ENCODE data around the gene NTMT1.

DNA sequence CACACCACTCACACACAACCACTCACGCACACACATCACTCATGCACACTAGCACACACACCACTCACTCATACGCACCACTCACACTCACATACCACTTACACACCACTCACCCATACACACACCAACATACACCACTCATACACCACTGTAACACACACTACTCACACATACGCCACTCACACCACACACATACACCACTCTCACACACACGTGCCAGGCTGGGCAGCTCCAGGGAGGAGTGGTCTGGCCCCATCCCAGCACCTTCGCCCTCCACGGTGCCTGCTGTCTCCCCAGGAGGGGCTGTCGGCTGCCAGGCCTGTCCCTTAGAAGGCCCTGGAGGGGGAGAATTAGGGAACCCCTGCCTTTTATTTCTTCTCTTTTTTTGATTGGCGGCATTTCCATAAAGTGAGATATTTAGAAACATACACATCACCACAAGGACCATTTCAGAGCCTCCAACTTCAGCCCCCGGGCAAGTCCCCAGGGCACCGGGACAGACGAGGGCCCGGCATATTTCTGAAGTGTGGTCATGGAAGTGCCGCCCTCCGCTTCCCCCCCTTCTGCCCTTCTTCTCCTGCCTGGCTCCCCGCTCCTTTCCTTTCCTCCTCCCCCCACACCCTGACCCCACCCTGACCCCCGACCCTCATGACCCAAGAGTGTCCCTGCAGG lies 22.3 kb downstream of the NTMT1 start:
- TF ChIP-seq GATA3 (IDR thresholded peaks at IDR 0.05; ENCODE audit: low read depth, low read length) (no peak), GATA2 (IDR thresholded peaks at IDR 0.05; ENCODE audit: low read depth, low read length) (no peak)

Measured in SH-SY5Y (cell line).